Measurements from ENCODE around the gene CKMT2.

DNA sequence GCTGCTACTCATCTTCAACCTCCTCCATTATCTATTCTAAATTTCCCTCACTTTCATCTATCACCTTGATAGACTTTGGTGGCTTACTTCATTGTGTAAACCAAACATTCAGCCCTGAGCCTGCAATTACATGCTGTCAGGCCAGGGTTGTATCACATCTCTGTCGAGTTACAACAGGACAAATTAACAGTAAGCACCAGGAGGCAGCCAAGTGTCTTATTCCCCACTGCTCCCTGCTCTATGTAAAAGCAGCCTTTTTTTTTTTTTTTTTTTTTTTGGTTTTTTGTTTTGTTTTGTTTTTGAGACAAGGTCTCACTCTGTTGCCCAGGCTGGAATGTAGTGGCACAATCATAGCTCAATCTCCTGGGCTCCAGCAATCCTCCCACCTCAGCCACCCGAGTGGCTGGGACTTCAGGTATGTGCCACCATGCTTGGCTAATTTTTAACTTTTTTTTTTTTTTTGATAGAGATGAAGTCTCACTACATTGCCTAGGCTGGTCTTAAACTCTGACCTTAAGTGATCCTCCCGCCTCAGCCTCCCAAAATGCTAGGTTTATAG lies 53.0 kb downstream of the CKMT2 start:
- TF ChIP-seq, protein P1, sequence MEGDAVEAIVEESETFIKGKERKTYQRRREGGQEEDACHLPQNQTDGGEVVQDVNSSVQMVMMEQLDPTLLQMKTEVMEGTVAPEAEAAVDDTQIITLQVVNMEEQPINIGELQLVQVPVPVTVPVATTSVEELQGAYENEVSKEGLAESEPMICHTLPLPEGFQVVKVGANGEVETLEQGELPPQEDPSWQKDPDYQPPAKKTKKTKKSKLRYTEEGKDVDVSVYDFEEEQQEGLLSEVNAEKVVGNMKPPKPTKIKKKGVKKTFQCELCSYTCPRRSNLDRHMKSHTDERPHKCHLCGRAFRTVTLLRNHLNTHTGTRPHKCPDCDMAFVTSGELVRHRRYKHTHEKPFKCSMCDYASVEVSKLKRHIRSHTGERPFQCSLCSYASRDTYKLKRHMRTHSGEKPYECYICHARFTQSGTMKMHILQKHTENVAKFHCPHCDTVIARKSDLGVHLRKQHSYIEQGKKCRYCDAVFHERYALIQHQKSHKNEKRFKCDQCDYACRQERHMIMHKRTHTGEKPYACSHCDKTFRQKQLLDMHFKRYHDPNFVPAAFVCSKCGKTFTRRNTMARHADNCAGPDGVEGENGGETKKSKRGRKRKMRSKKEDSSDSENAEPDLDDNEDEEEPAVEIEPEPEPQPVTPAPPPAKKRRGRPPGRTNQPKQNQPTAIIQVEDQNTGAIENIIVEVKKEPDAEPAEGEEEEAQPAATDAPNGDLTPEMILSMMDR (IDR thresholded peaks at IDR 0.05; ENCODE audit: borderline replicate concordance, extremely low read depth, low read length, poor library complexity, severe bottlenecking) = no peak
- TF ChIP-seq EZH2 (IDR thresholded peaks at IDR 0.05; ENCODE audit: borderline replicate concordance, low read depth, low read length, severe bottlenecking) = no peak
